Measurements from ENCODE around the gene COL7A1. TPM values are rescaled to one million over a fixed set of nuclear protein-coding genes. Genes with fewer than 3 reads are reported as not detected.

The COL7A1 gene
- total and polyA plus RNA-seq, 2 of the 8 experiments (the other 6 are each of a cell fraction or from before 2014, with no cell fraction given) = 10.7 to 13.9 TPM

- Histone ChIP-seq H2BK12ac (ENCODE audit: low read depth, low read length) (0 out of 2 replicates have a peak overlapping the region, but pooled peaks have one; percentile 9), H4K5ac (ENCODE audit: insufficient read length, low read depth, low read length) (no peak overlapping the region), H2AK5ac (ENCODE audit: low read depth, low read length) (no peak overlapping the region), H2BK120ac (replicated peaks; ENCODE audit: low read depth, low read length) (no peak overlapping the region), H3K56ac (replicated peaks; ENCODE audit: insufficient read length, low read depth, low read length) (no peak overlapping the region), H3K23me2 (ENCODE audit: low read depth, low read length) (no peaks in the 10 kb centered on the region), H3K79me2 (ENCODE audit: control insufficient read depth in 1 of 2, insufficient read depth in 2 of 2, low read length in 2 of 2) (no peaks in the 10 kb centered on the region), H3K27me3 (replicated peaks in 1 of 4; ENCODE audit: control insufficient read depth in 3 of 4, extremely low read depth in 1 of 4, insufficient read depth in 3 of 4, low read length in 3 of 4) (no peaks in the 10 kb centered on the region), H3K18ac (ENCODE audit: extremely low read depth, low read length) (no peak overlapping the region), H3K4me2 (ENCODE audit: insufficient read depth in 1 of 2, low read depth in 2 of 2, low read length in 2 of 2) (no peak overlapping the region), H2BK5ac (ENCODE audit: low read depth, low read length) (no peak overlapping the region), H3K4me1 (replicated peaks in 1 of 4; ENCODE audit: control insufficient read depth in 3 of 4, insufficient read depth in 4 of 4, low read length in 3 of 4) (no peaks in the 10 kb centered on the region), H3K27ac (ENCODE audit: low read depth, low read length) (no peak overlapping the region), H2BK20ac (ENCODE audit: low read length) (no peak overlapping the region), H3K23ac (ENCODE audit: insufficient read length) (no peak overlapping the region), H2AFZ (ENCODE audit: low read length) (no peak overlapping the region), H3K79me1 (ENCODE audit: low read depth, low read length) (no peaks in the 10 kb centered on the region), H3K9ac (replicated peaks in 1 of 4; ENCODE audit: extremely low read depth in 1 of 4, low read depth in 3 of 4, low read length in 3 of 4) (no peak overlapping the region), H4K20me1 (replicated peaks in 1 of 2; ENCODE audit: control insufficient read depth in 1 of 2, insufficient read depth in 2 of 2, low read length in 2 of 2) (peaks cover 0 to 2% of the 10 kb centered on the region in 2 experiments), H3K14ac (ENCODE audit: insufficient read length) (no peak overlapping the region), H4K8ac (ENCODE audit: extremely low read depth, insufficient read depth, low read length) (no peak overlapping the region), H3K4ac (replicated peaks; ENCODE audit: insufficient read length, low read depth, low read length) (no peak overlapping the region), H3K4me3 (ENCODE audit: extremely low read depth in 1 of 4, insufficient read depth in 2 of 4, low read depth in 3 of 4, low read length in 4 of 4) (no peak overlapping the region), H3K9me3 (ENCODE audit: insufficient read depth in 2 of 2, low read depth in 1 of 2, low read length in 1 of 2) (no peaks in the 10 kb centered on the region), H2BK15ac (ENCODE audit: low read length) (no peak overlapping the region), H4K91ac (replicated peaks; ENCODE audit: insufficient read length, low read length) (no peak overlapping the region), H3K36me3 (ENCODE audit: control insufficient read depth in 2 of 4, insufficient read depth in 4 of 4, low read length in 3 of 4) (peaks cover 0 to 3% (median 0%) of the 10 kb centered on the region in 4 experiments; a peak in 3 of 8 replicates)
- FAIRE-seq (no peak), DNase-seq (ENCODE audit: low read depth in 1 of 2, low spot score in 2 of 2) (no peak)
- POLR2A ChIA-PET (ENCODE audit: partially characterized antibody) = interaction anchor here (0.8 to 1.8 kb wide), 6 partner anchors 8 to 44 kb away, joined by 3 to 5 read pairs (median 4); partner anchors contain the start of gene UQCRC1
- CTCF ChIA-PET (ENCODE audit: partially characterized antibody) = interaction anchor here (0.8 kb wide), 1 partner anchor 36 kb away, joined by 4 read pairs; no protein-coding TSS in a partner anchor
- 84% methylated on average over 4 of the region's 4 CpGs; no CpG with 5 or more reads in 1 of the 2 experiments for WGBS, 2 experiments (ENCODE audit: extremely low coverage in 1 of 2, insufficient coverage in 1 of 2, insufficient read length in 1 of 2, insufficient replicate concordance in 2 of 2, low coverage in 1 of 2, low lambda C conversion rate in 2 of 2, missing lambda C conversion rate in 1 of 2)
- TF ChIP-seq JUND (IDR thresholded peaks at IDR 0.05; ENCODE audit: low read length) (no peak), SP1 (IDR thresholded peaks at IDR 0.05; ENCODE audit: low read depth, low read length) (no peak), KDM5A (IDR thresholded peaks at IDR 0.05; ENCODE audit: low read length) (no peak), TEAD4 (IDR thresholded peaks at IDR 0.05; ENCODE audit: low read depth, low read length) (no peak), ASH2L (IDR thresholded peaks at IDR 0.05; ENCODE audit: low read length) (no peak), SRF (IDR thresholded peaks at IDR 0.05; ENCODE audit: low read depth, low read length) (no peak), MAX (IDR thresholded peaks at IDR 0.05) (no peak), SP2 (IDR thresholded peaks at IDR 0.05; ENCODE audit: low read length) (no peak), CTCF (IDR thresholded peaks at IDR 0.05; ENCODE audit: control extremely low read depth in 1 of 3, insufficient read depth in 1 of 3, low read depth in 1 of 3, low read length in 3 of 3) (no peak), GABPA (IDR thresholded peaks at IDR 0.05; ENCODE audit: borderline replicate concordance, insufficient read depth, low read length) (no peak), JUN (IDR thresholded peaks at IDR 0.05; ENCODE audit: low read depth, low read length) (no peak)
- TF ChIP-seq, protein P1, sequence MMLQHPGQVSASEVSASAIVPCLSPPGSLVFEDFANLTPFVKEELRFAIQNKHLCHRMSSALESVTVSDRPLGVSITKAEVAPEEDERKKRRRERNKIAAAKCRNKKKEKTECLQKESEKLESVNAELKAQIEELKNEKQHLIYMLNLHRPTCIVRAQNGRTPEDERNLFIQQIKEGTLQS (IDR thresholded peaks at IDR 0.05; ENCODE audit: insufficient read depth, low read depth, low read length) = no peak
Measured at GRCh38 chr3:48617559-48617958, 22.4 kb upstream of the COL7A1 start.

Data from H1 (cell line).